SK-N-SH (cell line): ENCODE data around the gene ADAMTS9. TPM values are rescaled to one million over a fixed set of nuclear protein-coding genes. Genes with fewer than 3 reads are reported as not detected.

Source experiments
- CTCF ChIA-PET: fragments of 300-600, 350-600 bp; formaldehyde crosslinking; extraction: SDS; loops from one replicate; lab custom pipeline; 2021; lab: Yijun Ruan, JAX
- POLR2A ChIA-PET: fragments of 350-600 bp; sonication (Branson Sonifier 250); formaldehyde crosslinking; extraction: SDS; loops from one replicate; lab custom pipeline; 2020; ENCODE audit warnings: antibody characterized with exemption, inconsistent platforms; lab: Yijun Ruan, JAX
- DNase-seq: peaks from one replicate; pipeline ENCODE4 v3.0.0; 2012
- H2AFZ ChIP-seq: fragments of 200-600 bp; sonication (generic); 2 replicates; pipeline ENCODE4 v1.8.1; 2016; ENCODE audit warnings: antibody characterized with exemption, mild to moderate bottlenecking, low read depth
- H3F3A ChIP-seq: fragments of 200-600 bp; sonication (generic); replicated peaks from 2 replicates; pipeline ENCODE3; 2016; ENCODE audit warnings: antibody characterized with exemption, mild to moderate bottlenecking; ENCODE audit not compliant: insufficient read depth
- H3K27ac ChIP-seq, 2 experiments: fragments of 200-500 bp in 1 of 2; fragments of 200-600 bp in 1 of 2; sonication (Bioruptor generic) in 1 of 2; sonication (generic), shearing (Covaris generic) in 1 of 2; 2 replicates each; pipeline versions ENCODE4 v1.5.1 to v1.6.1; 2014 to 2016; ENCODE audit warnings: low read depth in 2 of 2, inconsistent platforms in 1 of 2, low read length in 1 of 2, mild to moderate bottlenecking in 1 of 2, mixed read lengths in 1 of 2
- H3K27me3 ChIP-seq: fragments of 200-600 bp; sonication (generic), shearing (Covaris generic); 2 replicates; pipeline ENCODE4 v1.6.1; 2016; ENCODE audit warnings: mixed run types; ENCODE audit not compliant: insufficient read depth
- H3K36me3 ChIP-seq, 2 experiments: fragments of 200-500 bp in 1 of 2; fragments of 200-600 bp in 1 of 2; sonication (Bioruptor generic) in 1 of 2; sonication (generic) in 1 of 2; replicated peaks in 1 of 2; 2 replicates each; pipeline versions ENCODE3 to v1.5.1; 2014 to 2016; ENCODE audit warnings: low read length in 1 of 2, mild to moderate bottlenecking in 1 of 2; ENCODE audit not compliant: insufficient read depth in 2 of 2, control insufficient read depth in 1 of 2
- H3K4me1 ChIP-seq, 2 experiments: fragments of 200-500 bp in 1 of 2; fragments of 200-600 bp in 1 of 2; sonication (Bioruptor generic) in 1 of 2; sonication (generic), shearing (Covaris generic) in 1 of 2; 2 replicates each; pipeline versions ENCODE4 v1.5.1 to v1.6.1; 2014 to 2016; ENCODE audit warnings: low read depth in 1 of 2, low read length in 1 of 2, mixed run types in 1 of 2; ENCODE audit not compliant: insufficient read depth in 2 of 2, control insufficient read depth in 1 of 2
- H3K4me2 ChIP-seq: fragments of 200-600 bp; sonication (generic), shearing (Covaris generic); 2 replicates; pipeline ENCODE4 v1.6.1; 2017; ENCODE audit warnings: mixed run types
- H3K4me3 ChIP-seq, 2 experiments: fragments of 200-500 bp in 1 of 2; fragments of 200-600 bp in 1 of 2; sonication (Bioruptor generic) in 1 of 2; sonication (generic), shearing (Covaris generic) in 1 of 2; 2 replicates each; pipeline versions ENCODE4 v1.5.1 to v1.8.1; 2014 to 2016; ENCODE audit warnings: low read depth in 2 of 2, inconsistent platforms in 1 of 2, low read length in 1 of 2, mild to moderate bottlenecking in 1 of 2, mixed read lengths in 1 of 2, moderate library complexity in 1 of 2
- H3K79me2 ChIP-seq: fragments of 200-600 bp; sonication (generic); 2 replicates; pipeline ENCODE4 v1.8.1; 2017; ENCODE audit warnings: mild to moderate bottlenecking; ENCODE audit not compliant: insufficient read depth
- H3K9ac ChIP-seq: fragments of 200-600 bp; sonication (generic); 2 replicates; pipeline ENCODE4 v1.6.1; 2017; ENCODE audit warnings: mixed run types
- H3K9me2 ChIP-seq: fragments of 200-600 bp; sonication (generic); 2 replicates; pipeline ENCODE4 v1.6.1; 2017; ENCODE audit warnings: mixed run types
- H3K9me3 ChIP-seq: fragments of 200-600 bp; sonication (generic); 2 replicates; pipeline ENCODE4 v1.6.1; 2017; ENCODE audit warnings: mixed run types, mild to moderate bottlenecking, moderate library complexity
- H4K20me1 ChIP-seq: fragments of 200-600 bp; sonication (generic); 2 replicates; pipeline ENCODE4 v1.6.1; 2017; ENCODE audit warnings: mild to moderate bottlenecking, mixed run types; ENCODE audit not compliant: insufficient read depth
- CTCF ChIP-seq: fragments of 200-600 bp; sonication (generic); IDR thresholded peaks from 2 replicates; pipeline ENCODE4 v1.6.1; 2017; ENCODE audit warnings: antibody characterized with exemption, mild to moderate bottlenecking, moderate library complexity
- ELF1 ChIP-seq: IDR thresholded peaks from 2 replicates; pipeline ENCODE4 v1.4.0; 2012
- FOSL2 ChIP-seq: IDR thresholded peaks from 2 replicates; pipeline ENCODE4 v1.4.0; 2012; ENCODE audit warnings: low read depth, mild to moderate bottlenecking, moderate library complexity, borderline replicate concordance
- GABPA ChIP-seq: IDR thresholded peaks from 2 replicates; pipeline ENCODE4 v1.4.0; 2012; ENCODE audit warnings: low read depth, mild to moderate bottlenecking
- MEF2A ChIP-seq: IDR thresholded peaks from 2 replicates; pipeline ENCODE4 v1.4.0; 2012; ENCODE audit warnings: low read depth, borderline replicate concordance
- MXI1 ChIP-seq: IDR thresholded peaks from 2 replicates; pipeline ENCODE4 v1.6.1; 2012; ENCODE audit warnings: mild to moderate bottlenecking, low read depth, low read length, improper control_type of control experiment
- NFIC ChIP-seq: IDR thresholded peaks from 2 replicates; pipeline ENCODE4 v1.4.0; 2012; ENCODE audit warnings: borderline replicate concordance
- REST ChIP-seq: IDR thresholded peaks from 2 replicates; pipeline ENCODE4 v1.6.1; 2012; ENCODE audit warnings: mild to moderate bottlenecking, low read depth, low read length, moderate library complexity
- SMC3 ChIP-seq: IDR thresholded peaks from 2 replicates; pipeline ENCODE4 v1.6.1; 2012; ENCODE audit warnings: low read depth, low read length, improper control_type of control experiment
- USF2 ChIP-seq: fragments of 150-350 bp; IDR thresholded peaks from 2 replicates; pipeline ENCODE4 v1.6.1; 2017; ENCODE audit warnings: antibody characterized with exemption, low read length, low read depth, borderline replicate concordance
- ZBTB33 ChIP-seq: IDR thresholded peaks from 2 replicates; pipeline ENCODE4 v1.4.0; 2012; ENCODE audit warnings: low read depth, borderline replicate concordance
- WGBS: methylation state at CpG from one replicate; pipeline ENCODE4 v1.1.6; 2017; ENCODE audit warnings: low lambda C conversion rate; 5-methylcytosine and 5-hydroxymethylcytosine counted together
- polyA plus RNA-seq, 3 experiments: library from polyadenylated mRNA; depleted of rRNA; stranded (reverse); fragments of >200 nt; gene quantifications; 2 replicates each; pipeline ENCODE4 v1.2.3, GENCODE V29; 2012

Gene ADAMTS9
- polyA plus RNA-seq, 1 of the 3 experiments (the other 2 are of a cell fraction): 4.1 TPM

GRCh38 chr3:64552160-64552559 lies 135.6 kb downstream of the ADAMTS9 start:
- Histone ChIP-seq H2AFZ (no peak overlapping the region), H3K4me3 (no peak overlapping the region), H3K9ac (no peak overlapping the region), H3K9me2 (no peaks in the 10 kb centered on the region), H3K4me2 (no peak overlapping the region), H3K36me3 (peaks cover 0 to 42% of the 10 kb centered on the region in 2 experiments), H3K79me2 (no peaks in the 10 kb centered on the region), H3F3A (no peaks in the 10 kb centered on the region), H4K20me1 (no peaks in the 10 kb centered on the region), H3K9me3 (no peaks in the 10 kb centered on the region), H3K4me1 (peaks cover 0 to 15% of the 10 kb centered on the region in 2 experiments; a peak in 1 of 4 replicates), H3K27me3 (no peaks in the 10 kb centered on the region), H3K27ac (no peak overlapping the region; a peak in 1 of 4 replicates)
- DNase-seq: no peak
- ChIA-PET CTCF (interaction anchor here (1.0 to 2.9 kb wide), 2 partner anchors 20 to 21 kb away, joined by 3 to 20 read pairs; no protein-coding TSS in a partner anchor), POLR2A (no interaction called here)
- TF ChIP-seq MXI1 (no peak), NFIC (no peak), REST (no peak), SMC3 (no peak), GABPA (no peak), ZBTB33 (no peak), FOSL2 (no peak), USF2 (no peak), ELF1 (no peak), CTCF (no peak), MEF2A (no peak)
- WGBS: 76% methylated on average over 2 of the region's 2 CpGs
